H9 (cell line): ENCODE measurements around the gene HBZ. TPM values are rescaled to one million over a fixed set of nuclear protein-coding genes. Genes with fewer than 3 reads are reported as not detected.

ENCODE experiments used
- DNase-seq: peaks from one replicate; pipeline ENCODE4 v3.0.0-alpha.2; 2017
- H2AFZ ChIP-seq: one replicate; pipeline ENCODE4 v1.6.1; 2013; ENCODE audit warnings: mild to moderate bottlenecking, low read length, control low read depth, moderate library complexity
- H2AK5ac ChIP-seq: 2 replicates; pipeline ENCODE4 v1.6.1; 2013; ENCODE audit warnings: low read length, control low read depth, mixed read lengths; ENCODE audit not compliant: insufficient read length
- H2BK120ac ChIP-seq: one replicate; pipeline ENCODE4 v1.6.1; 2013; ENCODE audit warnings: low read depth, mild to moderate bottlenecking, low read length, control low read depth, inconsistent platforms; ENCODE audit not compliant: poor library complexity, severe bottlenecking
- H2BK12ac ChIP-seq: 2 replicates; pipeline ENCODE4 v1.6.1; 2013; ENCODE audit warnings: low read length, control low read depth, mixed read lengths, low read depth; ENCODE audit not compliant: insufficient read length
- H2BK15ac ChIP-seq: 2 replicates; pipeline ENCODE4 v1.6.1; 2013; ENCODE audit warnings: low read depth, low read length, control low read depth
- H2BK20ac ChIP-seq: one replicate; pipeline ENCODE4 v1.6.1; 2013; ENCODE audit warnings: low read depth, mild to moderate bottlenecking, low read length, control low read depth, inconsistent platforms; ENCODE audit not compliant: poor library complexity, severe bottlenecking
- H2BK5ac ChIP-seq: 2 replicates; pipeline ENCODE4 v1.6.1; 2013; ENCODE audit warnings: low read length, control low read depth, mixed read lengths; ENCODE audit not compliant: insufficient read length
- H3K14ac ChIP-seq: 2 replicates; pipeline ENCODE4 v1.6.1; 2013; ENCODE audit warnings: low read length, control low read depth; ENCODE audit not compliant: insufficient read depth
- H3K18ac ChIP-seq: 2 replicates; pipeline ENCODE4 v1.6.1; 2013; ENCODE audit warnings: low read depth, mild to moderate bottlenecking, mixed read lengths, low read length, control low read depth; ENCODE audit not compliant: insufficient read length
- H3K23ac ChIP-seq: 2 replicates; pipeline ENCODE4 v1.6.1; 2013; ENCODE audit warnings: low read length, control low read depth, mixed read lengths, low read depth; ENCODE audit not compliant: insufficient read length
- H3K23me2 ChIP-seq: 2 replicates; pipeline ENCODE4 v1.6.1; 2013; ENCODE audit warnings: low read depth, mild to moderate bottlenecking, mixed read lengths, low read length, control low read depth; ENCODE audit not compliant: insufficient read length, poor library complexity, severe bottlenecking
- H3K27ac ChIP-seq: 2 replicates; pipeline ENCODE4 v1.5.1; 2013; ENCODE audit warnings: low read length, control low read depth, mixed read lengths, low read depth; ENCODE audit not compliant: insufficient read length
- H3K27me3 ChIP-seq: 2 replicates; pipeline ENCODE4 v1.6.1; 2013; ENCODE audit warnings: low read length, control low read depth, inconsistent platforms; ENCODE audit not compliant: insufficient read depth
- H3K4ac ChIP-seq: 2 replicates; pipeline ENCODE4 v1.6.1; 2013; ENCODE audit warnings: low read depth, mild to moderate bottlenecking, control low read depth, inconsistent platforms, low read length, moderate library complexity
- H3K4me1 ChIP-seq: 2 replicates; pipeline ENCODE4 v1.6.1; 2013; ENCODE audit warnings: low read length, control low read depth, inconsistent platforms; ENCODE audit not compliant: insufficient read depth
- H3K4me2 ChIP-seq: 2 replicates; pipeline ENCODE4 v1.6.1; 2013; ENCODE audit warnings: low read length, control low read depth, mixed read lengths; ENCODE audit not compliant: insufficient read length, insufficient read depth
- H3K56ac ChIP-seq: 2 replicates; pipeline ENCODE4 v1.6.1; 2013; ENCODE audit warnings: low read depth, mild to moderate bottlenecking, mixed read lengths, low read length, control low read depth; ENCODE audit not compliant: insufficient read length
- H3K79me1 ChIP-seq: 2 replicates; pipeline ENCODE4 v1.6.1; 2013; ENCODE audit warnings: low read depth, mild to moderate bottlenecking, moderate library complexity, low read length, control low read depth, inconsistent platforms; ENCODE audit not compliant: insufficient read depth, poor library complexity, severe bottlenecking
- H3K79me2 ChIP-seq: 2 replicates; pipeline ENCODE4 v1.6.1; 2013; ENCODE audit warnings: low read length, control low read depth, inconsistent platforms; ENCODE audit not compliant: insufficient read depth
- H3K9ac ChIP-seq: 2 replicates; pipeline ENCODE4 v1.6.1; 2013; ENCODE audit warnings: low read length, control low read depth, mixed read lengths; ENCODE audit not compliant: insufficient read length; ENCODE audit errors: extremely low read depth
- H3K9me3 ChIP-seq: one replicate; pipeline ENCODE4 v1.6.1; 2013; ENCODE audit warnings: low read depth, low read length, inconsistent platforms; ENCODE audit not compliant: control insufficient read depth
- H3T11ph ChIP-seq: one replicate; pipeline ENCODE4 v1.6.1; 2013; ENCODE audit warnings: mild to moderate bottlenecking, low read length, control low read depth, inconsistent platforms
- H4K20me1 ChIP-seq: one replicate; pipeline ENCODE4 v1.6.1; 2013; ENCODE audit not compliant: control insufficient read depth, insufficient read length, insufficient read depth
- H4K5ac ChIP-seq: 2 replicates; pipeline ENCODE4 v1.6.1; 2013; ENCODE audit warnings: low read depth, mild to moderate bottlenecking, mixed read lengths, low read length, control low read depth; ENCODE audit not compliant: insufficient read length
- H4K8ac ChIP-seq: replicated peaks from 2 replicates; pipeline ENCODE4 v1.6.1; 2013; ENCODE audit warnings: low read length, control low read depth, mixed read lengths, low read depth; ENCODE audit not compliant: insufficient read length
- H4K91ac ChIP-seq: 2 replicates; pipeline ENCODE4 v1.6.1; 2013; ENCODE audit warnings: low read depth, mild to moderate bottlenecking, moderate library complexity, mixed read lengths, low read length, control low read depth; ENCODE audit not compliant: insufficient read length
- H3K27ac Mint-ChIP-seq, 3 experiments: 2 replicates in 2 of 3; 3 replicates in 1 of 3; pipeline ENCODE4 v1.8.0; 2020 to 2021; ENCODE audit warnings: mixed read lengths in 3 of 3, mild to moderate bottlenecking in 1 of 3, moderate library complexity in 1 of 3
- H3K27me3 Mint-ChIP-seq: 2 replicates; pipeline ENCODE4 v1.8.0; 2021; ENCODE audit warnings: low read depth, mild to moderate bottlenecking, moderate library complexity, mixed read lengths
- H3K36me3 Mint-ChIP-seq, 3 experiments: 2 replicates in 2 of 3; 3 replicates in 1 of 3; pipeline ENCODE4 v1.8.0; 2020 to 2021; ENCODE audit warnings: low read depth in 3 of 3, mixed read lengths in 3 of 3; ENCODE audit not compliant: insufficient read depth in 1 of 3
- H3K4me1 Mint-ChIP-seq, 2 experiments: 2 replicates each; pipeline ENCODE4 v1.8.0; 2020; ENCODE audit warnings: mixed read lengths in 2 of 2
- H3K4me3 Mint-ChIP-seq, 2 experiments: 2 replicates in 1 of 2; 3 replicates in 1 of 2; pipeline ENCODE4 v1.8.0; 2020 to 2021; ENCODE audit warnings: mild to moderate bottlenecking in 2 of 2, mixed read lengths in 2 of 2, moderate library complexity in 1 of 2
- H3K9me3 Mint-ChIP-seq, 2 experiments: 2 replicates in 1 of 2; 3 replicates in 1 of 2; pipeline ENCODE4 v1.8.0; 2020; ENCODE audit warnings: mild to moderate bottlenecking in 2 of 2, mixed read lengths in 2 of 2, moderate library complexity in 1 of 2
- CTCF ChIP-seq: fragments of 200-600 bp; sonication (generic); conservative IDR thresholded peaks from 3 replicates; pipeline ENCODE4 v1.8.0; 2021; ENCODE audit warnings: antibody characterized with exemption, mild to moderate bottlenecking
- WGBS: extraction: QIAGEN DNeasy Blood & Tissue Kit; methylation state at CpG from one replicate; pipeline ENCODE4 v1.1.7; 2013; ENCODE audit warnings: missing lambda C conversion rate, low lambda C conversion rate, mixed read lengths; ENCODE audit not compliant: insufficient read length; ENCODE audit errors: extremely low coverage; 5-methylcytosine and 5-hydroxymethylcytosine counted together
- total RNA-seq: library from RNA; stranded (reverse); gene quantifications from 2 replicates; pipeline ENCODE4 v1.2.1, GENCODE V29; 2021

HBZ gene
- total RNA-seq, 1 experiment from 2014 or later: not detected

DNA sequence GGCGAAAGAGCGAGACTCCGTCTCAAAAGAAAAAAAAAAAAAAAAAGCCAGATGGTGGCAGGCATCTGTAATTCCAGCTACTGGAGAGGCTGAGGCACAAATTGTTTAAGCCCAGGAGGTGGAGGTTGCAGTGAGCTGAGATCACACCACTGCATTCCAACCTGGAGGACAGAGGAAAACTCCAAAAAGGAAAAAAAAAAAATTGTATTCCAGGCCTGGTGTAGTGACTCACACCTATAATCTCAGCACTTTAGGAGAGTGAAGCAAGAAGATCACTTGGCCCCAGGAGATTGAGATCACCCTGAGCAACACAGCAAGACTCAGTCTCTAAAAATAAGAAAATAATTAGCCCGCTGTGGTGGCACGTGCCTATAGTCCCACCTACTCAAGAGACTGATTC, 47.9 kb downstream of the HBZ start:
- Histone ChIP-seq H3K23ac (no peak overlapping the region), H3K4ac (no peak overlapping the region), H3K9ac (no peak overlapping the region), H4K8ac (no peak overlapping the region), H3K4me2 (no peak overlapping the region), H3K4me1 (no peaks in the 10 kb centered on the region), H3K14ac (no peak overlapping the region), H2AK5ac (no peak overlapping the region), H2BK5ac (no peak overlapping the region), H3K9me3 (no peaks in the 10 kb centered on the region), H3K27ac (no peak overlapping the region), H2BK12ac (no peak overlapping the region), H2BK120ac (no peak overlapping the region), H3K23me2 (no peaks in the 10 kb centered on the region), H4K20me1 (peaks cover 2% of the 10 kb centered on the region), H3K27me3 (no peaks in the 10 kb centered on the region), H2BK15ac (no peak overlapping the region), H2BK20ac (no peak overlapping the region), H4K91ac (no peak overlapping the region), H3K79me2 (no peaks in the 10 kb centered on the region; the same call in 1 of the 2 replicates), H4K5ac (no peak overlapping the region), H2AFZ (no peak overlapping the region), H3K56ac (no peak overlapping the region), H3K18ac (no peak overlapping the region), H3K79me1 (no peaks in the 10 kb centered on the region), H3T11ph (no peak overlapping the region)
- Mint-ChIP-seq H3K4me3 (no peak overlapping the region), H3K27me3 (no peaks in the 10 kb centered on the region), H3K4me1 (no peaks in the 10 kb centered on the region), H3K36me3 (peaks cover 46 to 90% (median 65%) of the 10 kb centered on the region in 3 experiments; a peak in 6 of 7 replicates), H3K27ac (no peak overlapping the region; a peak in 1 of 7 replicates), H3K9me3 (no peaks in the 10 kb centered on the region)
- no peak for DNase-seq
- TF ChIP-seq CTCF: no peak
- WGBS: no CpG with 5 or more reads among the region's 5 CpGs
